Naive thymus-derived CD4-positive, alpha-beta T cell (primary cell): ENCODE measurements around the gene GOT2. TPM values are rescaled to one million over a fixed set of nuclear protein-coding genes. Genes with fewer than 3 reads are reported as not detected.
"Not testable (repeated sequence)": the region's sequence is repeated elsewhere in the genome, so short reads cannot be mapped to it uniquely, and the experiment has no call there.

ENCODE experiments used
- ATAC-seq: fragments of 150-1000 bp; cut with Tn5 transposase; 2 replicates; pipeline ENCODE4 v1.10.0; 2021; ENCODE audit warnings: mild to moderate bottlenecking, moderate library complexity
- CTCF ChIA-PET: fragments of 350-600 bp; sonication (Branson Sonifier 250); formaldehyde crosslinking; loops from one replicate; lab custom pipeline; 2021; ENCODE audit warnings: antibody characterized with exemption; lab: Charles Lee
- POLR2A ChIA-PET: fragments of 350-600 bp; sonication (Branson Sonifier 250); formaldehyde crosslinking; loops from one replicate; lab custom pipeline; 2021; ENCODE audit warnings: antibody characterized with exemption, inconsistent platforms; lab: Charles Lee
- DNase-seq, 9 donors: peaks; one replicate each; pipeline versions ENCODE4 v3.0.0 to v3.0.0-alpha.2; 2020 to 2022; ENCODE audit warnings: mixed read lengths in 1 of 9
- H3K27ac ChIP-seq: one replicate; pipeline ENCODE4 v1.7.0; 2013; ENCODE audit warnings: mild to moderate bottlenecking, low read depth, low read length, moderate library complexity
- H3K27me3 ChIP-seq, 2 donors: one replicate each; pipeline ENCODE4 v1.7.0; 2013; ENCODE audit warnings: low read length in 2 of 2, mild to moderate bottlenecking in 2 of 2, moderate library complexity in 2 of 2; ENCODE audit not compliant: control insufficient read depth in 2 of 2, insufficient read depth in 2 of 2
- H3K36me3 ChIP-seq, 3 experiments: 1 replicate in 2 of 3; 2 replicates in 1 of 3; pipeline ENCODE4 v1.7.0; 2013; ENCODE audit warnings: low read length in 3 of 3, mild to moderate bottlenecking in 3 of 3, moderate library complexity in 1 of 3; ENCODE audit not compliant: insufficient read depth in 3 of 3, control insufficient read depth in 2 of 3
- H3K4me1 ChIP-seq, 2 donors: one replicate each; pipeline ENCODE4 v1.7.0; 2013; ENCODE audit warnings: low read length in 2 of 2, mild to moderate bottlenecking in 2 of 2, moderate library complexity in 1 of 2; ENCODE audit not compliant: control insufficient read depth in 2 of 2, insufficient read depth in 2 of 2
- H3K4me3 ChIP-seq: 2 replicates; pipeline ENCODE4 v1.7.0; 2013; ENCODE audit warnings: mild to moderate bottlenecking, low read length
- H3K9me3 ChIP-seq, 3 experiments: 1 replicate in 2 of 3; 2 replicates in 1 of 3; pipeline ENCODE4 v1.7.0; 2013; ENCODE audit warnings: low read length in 3 of 3; ENCODE audit not compliant: control insufficient read depth in 2 of 3
- H3K27ac Mint-ChIP-seq, 9 donors: one replicate each; pipeline ENCODE4 v1.8.0; 2020 to 2022; ENCODE audit warnings: mixed read lengths in 9 of 9, mild to moderate bottlenecking in 8 of 9, moderate library complexity in 5 of 9, inconsistent platforms in 2 of 9
- H3K27me3 Mint-ChIP-seq, 5 donors: one replicate each; pipeline ENCODE4 v1.8.0; 2021 to 2022; ENCODE audit warnings: mixed read lengths in 5 of 5, mild to moderate bottlenecking in 1 of 5
- H3K36me3 Mint-ChIP-seq, 5 donors: one replicate each; pipeline ENCODE4 v1.8.0; 2020 to 2022; ENCODE audit warnings: mixed read lengths in 5 of 5, mild to moderate bottlenecking in 3 of 5, inconsistent platforms in 1 of 5
- H3K4me1 Mint-ChIP-seq, 7 donors: one replicate each; pipeline ENCODE4 v1.8.0; 2020 to 2022; ENCODE audit warnings: mixed read lengths in 7 of 7, mild to moderate bottlenecking in 3 of 7, inconsistent platforms in 1 of 7
- H3K4me3 Mint-ChIP-seq, 10 donors: one replicate each; pipeline ENCODE4 v1.8.0; 2020 to 2022; ENCODE audit warnings: mild to moderate bottlenecking in 10 of 10, mixed read lengths in 10 of 10, moderate library complexity in 6 of 10, inconsistent platforms in 2 of 10
- H3K9me3 Mint-ChIP-seq, 11 donors: one replicate each; pipeline ENCODE4 v1.8.0; 2020 to 2022; ENCODE audit warnings: mixed read lengths in 11 of 11, mild to moderate bottlenecking in 4 of 11, inconsistent platforms in 1 of 11, moderate library complexity in 1 of 11
- intact Hi-C, 2 donors: fragments of 100-400 bp; cut with micrococcal nuclease; formaldehyde crosslinking; loops; one replicate each; pipeline ENCODE4 v1.15.1; 2023
- polyA plus RNA-seq, 2 donors: library from polyadenylated mRNA; unstranded; fragments of 300-500 nt; fragmentation: Illumina TruSeq; gene quantifications; one replicate each; pipeline ENCODE4 v1.2.3, GENCODE V29; 2021
- total RNA-seq, 6 experiments: library from RNA in 5 of 6; stranded (reverse) in 5 of 6; gene quantifications; 1 replicate in 5 of 6; 2 replicates in 1 of 6; pipeline ENCODE4 v1.2.3 and lab custom pipeline; 2021 to 2026

GOT2 gene
- total and polyA plus RNA-seq, 7 experiments from 2014 or later = 24.3 to 90.1 (median 38.1) TPM

DNA sequence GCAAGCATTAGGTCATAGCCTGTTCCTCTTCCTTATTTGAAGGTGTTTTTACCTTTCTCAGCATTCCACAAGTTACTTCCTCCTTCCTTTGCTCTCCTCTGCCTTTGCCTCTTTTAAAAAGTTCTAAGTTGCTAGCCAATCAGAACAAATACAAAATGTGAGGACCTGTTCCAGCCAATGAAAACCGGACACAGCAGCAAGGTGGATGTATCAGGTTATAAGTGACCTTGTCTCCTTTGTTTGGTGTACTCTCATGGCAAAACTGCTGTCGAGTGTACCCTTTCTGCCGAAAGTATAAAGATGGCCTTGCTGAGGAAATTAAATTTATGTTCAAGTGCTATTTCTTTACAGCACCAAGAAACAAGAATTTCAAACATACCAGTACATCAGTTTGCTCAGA lies 2.2 kb upstream of the GOT2 start:
- H3K27ac Mint-ChIP-seq = peak overlapping the region in 1 of 9 donors; percentile 56
- POLR2A ChIA-PET = interaction anchor here (1.0 kb wide), 1 partner anchor 20 kb away, joined by 5 read pairs; no protein-coding TSS in a partner anchor
- peaks cover 0 to 13% (median 0%) of the 10 kb centered on the region in 5 donors for H3K27me3 Mint-ChIP-seq
- H3K9me3 ChIP-seq, CTCF ChIA-PET, H3K36me3 Mint-ChIP-seq, H3K36me3 ChIP-seq, H3K4me3 ChIP-seq, DNase-seq, H3K9me3 Mint-ChIP-seq, H3K27me3 ChIP-seq, ATAC-seq, H3K27ac ChIP-seq, intact Hi-C loops: not testable (repeated sequence)
- peaks cover 16 to 33% (median 24%) of the 10 kb centered on the region in 7 donors for H3K4me1 Mint-ChIP-seq
- H3K4me3 Mint-ChIP-seq = peak overlapping the region in 4 of 10 donors; percentile 10 to 69 (median 26)
- peaks cover 9 to 15% of the 10 kb centered on the region in 2 donors for H3K4me1 ChIP-seq

DNA sequence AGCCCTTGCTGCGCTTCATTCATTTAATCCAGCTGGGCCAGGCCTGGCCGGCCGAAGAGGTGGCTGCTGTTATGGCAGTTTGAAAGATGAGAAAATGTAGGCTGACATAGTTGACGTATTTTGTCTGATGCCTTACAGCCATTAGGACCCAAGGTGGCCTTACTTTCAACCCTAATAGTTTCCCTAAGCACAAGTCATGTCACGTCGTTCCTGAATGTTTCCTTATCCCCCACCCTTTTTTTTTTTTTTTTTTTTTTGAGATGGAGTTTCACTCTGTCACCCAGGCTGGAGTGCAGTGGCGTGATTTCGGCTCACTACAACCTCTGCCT lies 307 bp upstream of the GOT2 start:
- ATAC-seq (no peak), DNase-seq (no peak)
- peaks cover 16 to 48% (median 40%) of the 10 kb centered on the region in 7 donors for H3K4me1 Mint-ChIP-seq
- peaks cover 0 to 6% (median 0%) of the 10 kb centered on the region in 5 donors for H3K36me3 Mint-ChIP-seq
- CTCF ChIA-PET = interaction anchor here (0.6 to 2.6 kb wide), 2 partner anchors 22 to 245 kb away, joined by 3 to 9 read pairs; no protein-coding TSS in a partner anchor
- Histone ChIP-seq H3K36me3 (peaks cover 0 to 6% (median 0%) of the 10 kb centered on the region in 3 experiments), H3K4me3 (peak overlapping the region; percentile 83), H3K4me1 (peaks cover 9 to 15% of the 10 kb centered on the region in 2 donors), H3K27ac (peak overlapping the region; percentile 79), H3K27me3 (no peaks in the 10 kb centered on the region), H3K9me3 (no peaks in the 10 kb centered on the region)
- no peaks in the 10 kb centered on the region for H3K9me3 Mint-ChIP-seq
- intact Hi-C loops = loop anchor here (1.0 to 5.0 kb wide), 10 partner anchors 22 to 606 kb away; partner anchors contain the start of genes CFAP20 (in 2 of the 2), GINS3 (in 2 of the 2), SETD6 (in 2 of the 2) and SLC38A7 (in 2 of the 2)
- peak overlapping the region; percentile 93 to 99 (median 98) for H3K4me3 Mint-ChIP-seq
- H3K27me3 Mint-ChIP-seq = peaks cover 0 to 7% (median 0%) of the 10 kb centered on the region in 5 donors
- POLR2A ChIA-PET = no interaction called here
- H3K27ac Mint-ChIP-seq = peak overlapping the region; percentile 24 to 95 (median 91)

DNA sequence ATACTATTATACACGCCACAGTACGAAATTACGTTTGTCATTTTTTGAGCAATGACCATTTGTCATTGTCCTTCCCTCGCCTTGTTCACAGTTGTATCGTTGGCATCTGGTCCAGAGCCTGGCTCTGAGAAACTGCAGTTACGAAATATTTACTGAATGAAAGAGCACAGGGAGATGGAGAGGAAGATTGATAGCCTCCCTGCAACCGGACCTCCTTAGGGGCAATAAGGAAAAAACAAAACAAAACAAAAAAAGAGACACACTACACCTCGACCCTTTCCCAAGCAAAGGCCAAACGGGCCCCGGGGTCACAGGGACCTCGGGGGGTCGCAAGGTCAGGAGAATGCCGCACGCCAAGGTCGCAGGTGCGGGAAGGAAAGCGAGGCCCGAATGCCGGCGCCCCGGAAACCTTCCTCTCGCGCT lies 857 bp downstream of the GOT2 start:
- DNase-seq (peak in 1 of 9 donors; percentile 18), ATAC-seq (no peak)
- POLR2A ChIA-PET = interaction anchor here (0.6 kb wide), 1 partner anchor 101 kb away, joined by 3 read pairs; no protein-coding TSS in a partner anchor
- Histone ChIP-seq H3K4me1 (peaks cover 9 to 15% of the 10 kb centered on the region in 2 donors), H3K36me3 (peaks cover 0 to 6% (median 0%) of the 10 kb centered on the region in 3 experiments), H3K9me3 (no peaks in the 10 kb centered on the region), H3K27me3 (no peaks in the 10 kb centered on the region), H3K27ac (peak overlapping the region; percentile 79), H3K4me3 (peak overlapping the region; percentile 83)
- intact Hi-C loops = loop anchor here in 1 of 2 donors (5.0 kb wide), 1 partner anchor 341 kb away; the partner anchor contains the start of gene GINS3
- Mint-ChIP-seq H3K36me3 (peaks cover 0 to 6% (median 0%) of the 10 kb centered on the region in 5 donors), H3K4me3 (peak overlapping the region; percentile 81 to 99 (median 96)), H3K4me1 (peaks cover 16 to 52% (median 43%) of the 10 kb centered on the region in 7 donors), H3K27me3 (no peaks in the 10 kb centered on the region), H3K9me3 (no peaks in the 10 kb centered on the region), H3K27ac (peak overlapping the region; percentile 24 to 93 (median 71))
- CTCF ChIA-PET = interaction anchor here (2.6 kb wide), 1 partner anchor 23 kb away, joined by 9 read pairs; no protein-coding TSS in a partner anchor

DNA sequence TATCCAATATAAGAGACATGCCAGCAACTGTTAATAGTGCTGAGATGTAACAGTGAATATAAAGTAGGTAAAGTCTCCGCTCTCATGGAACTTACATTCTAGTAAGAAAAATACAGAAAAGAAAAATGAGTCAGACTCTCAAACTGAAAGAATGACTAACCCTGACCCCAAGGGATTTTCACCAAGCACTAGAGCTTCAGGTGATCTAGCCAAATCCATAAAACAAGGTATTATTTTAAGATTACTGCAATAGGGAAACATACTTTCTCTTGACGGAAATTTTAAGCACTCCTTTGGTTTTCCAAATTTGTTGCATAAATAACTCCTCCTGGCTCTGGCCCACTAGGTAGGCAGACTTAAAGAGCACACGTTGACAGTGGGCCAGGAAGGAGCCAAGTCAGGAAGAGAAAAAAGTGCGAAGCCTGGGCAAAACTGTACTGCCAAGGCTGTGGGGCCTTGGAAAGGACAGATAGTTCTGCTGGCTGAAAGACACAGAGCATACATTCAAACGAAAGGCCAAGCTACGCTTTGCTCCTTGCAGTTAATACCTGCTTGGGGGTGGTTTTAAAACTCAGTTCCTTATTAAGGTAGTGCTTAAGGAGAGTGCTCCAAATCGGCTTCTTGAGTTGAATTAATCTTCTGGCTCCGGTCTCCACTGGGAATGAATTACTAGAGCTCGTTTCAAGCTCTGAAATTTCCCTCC lies 1.4 kb downstream of the GOT2 start:
- CTCF ChIA-PET = interaction anchor here (2.6 kb wide), 1 partner anchor 23 kb away, joined by 9 read pairs; no protein-coding TSS in a partner anchor
- POLR2A ChIA-PET = interaction anchor here (0.6 kb wide), 1 partner anchor 100 kb away, joined by 3 read pairs; no protein-coding TSS in a partner anchor
- Histone ChIP-seq H3K4me1 (peaks cover 9 to 15% of the 10 kb centered on the region in 2 donors), H3K27ac (peak overlapping the region; percentile 79), H3K9me3 (no peaks in the 10 kb centered on the region), H3K4me3 (peak overlapping the region; percentile 83), H3K36me3 (peaks cover 0 to 6% (median 0%) of the 10 kb centered on the region in 3 experiments), H3K27me3 (no peaks in the 10 kb centered on the region)
- intact Hi-C loops = loop anchor here in 1 of 2 donors (5.0 kb wide), 1 partner anchor 340 kb away; the partner anchor contains the start of gene GINS3
- peaks cover 0 to 6% (median 0%) of the 10 kb centered on the region in 5 donors for H3K36me3 Mint-ChIP-seq
- peak overlapping the region; percentile 31 to 93 (median 71) for H3K27ac Mint-ChIP-seq
- H3K27me3 Mint-ChIP-seq = no peaks in the 10 kb centered on the region
- no peaks in the 10 kb centered on the region for H3K9me3 Mint-ChIP-seq
- H3K4me3 Mint-ChIP-seq = peak overlapping the region; percentile 81 to 99 (median 96)
- peaks cover 16 to 52% (median 44%) of the 10 kb centered on the region in 7 donors for H3K4me1 Mint-ChIP-seq
- DNase-seq = no peak
- no peak for ATAC-seq

DNA sequence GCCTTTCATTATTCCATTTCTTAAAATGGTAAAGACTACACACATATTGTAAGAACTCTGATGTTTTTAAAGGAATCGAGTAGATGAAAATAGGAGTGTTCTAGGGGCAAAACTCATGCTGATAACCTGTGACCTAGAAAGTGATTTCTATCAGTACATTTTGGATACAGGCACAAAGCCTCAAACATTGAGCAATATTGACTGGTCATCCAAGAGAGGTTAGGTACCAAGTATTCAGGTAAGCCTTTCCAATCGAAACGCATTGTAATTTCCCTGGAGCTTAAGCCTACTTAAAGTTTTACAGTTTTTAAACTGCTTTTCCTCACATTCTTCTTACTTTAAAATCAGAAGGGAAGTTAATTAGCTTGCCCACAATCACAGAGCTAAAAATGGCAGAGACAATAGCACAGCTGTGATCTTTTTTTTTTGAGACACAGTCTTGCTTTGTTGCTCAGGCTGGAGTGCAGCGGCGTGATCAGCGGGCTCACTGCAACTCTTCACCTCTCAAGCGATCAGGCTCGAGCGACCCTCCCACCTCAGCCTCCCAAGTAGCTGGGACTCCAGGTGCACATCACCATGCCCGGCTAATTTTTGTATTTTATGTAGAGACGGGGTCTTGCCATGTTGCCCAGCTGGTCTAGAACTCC lies 3.3 kb downstream of the GOT2 start:
- ChIA-PET POLR2A (interaction anchor here (1.4 kb wide), 1 partner anchor 107 kb away, joined by 3 read pairs; no protein-coding TSS in a partner anchor), CTCF (interaction anchor here (0.7 to 1.1 kb wide), 2 partner anchors 25 to 46 kb away, joined by 3 to 5 read pairs; no protein-coding TSS in a partner anchor)
- DNase-seq (no peak), ATAC-seq (no peak)
- Mint-ChIP-seq H3K4me3 (no peak overlapping the region), H3K36me3 (peaks cover 0 to 6% (median 0%) of the 10 kb centered on the region in 5 donors), H3K27ac (peak overlapping the region in 2 of 9 donors; percentile 14 to 16), H3K4me1 (peaks cover 16 to 50% (median 42%) of the 10 kb centered on the region in 7 donors), H3K27me3 (no peaks in the 10 kb centered on the region), H3K9me3 (no peaks in the 10 kb centered on the region)
- H3K4me3 ChIP-seq = no peak overlapping the region
- H3K27me3 ChIP-seq = no peaks in the 10 kb centered on the region
- H3K36me3 ChIP-seq = peaks cover 0 to 6% (median 0%) of the 10 kb centered on the region in 3 experiments
- H3K9me3 ChIP-seq = no peaks in the 10 kb centered on the region
- intact Hi-C loops = loop anchor here in 1 of 2 donors (5.0 kb wide), 1 partner anchor 339 kb away; the partner anchor contains the start of gene GINS3
- no peak overlapping the region for H3K27ac ChIP-seq
- peaks cover 9 to 15% of the 10 kb centered on the region in 2 donors for H3K4me1 ChIP-seq
